Activated naive CD4-positive, alpha-beta T cell treated with anti-CD3 and anti-CD28 coated beads, Interleukin-2, amount 50 U/mL, for 72 hours (primary cell): ENCODE data around the gene DLG2. TPM values are rescaled to one million over a fixed set of nuclear protein-coding genes. Genes with fewer than 3 reads are reported as not detected.

Experiments
- ATAC-seq, 2 donors: fragments of 150-1000 bp; cut with Tn5 transposase; 2 replicates each; pipeline ENCODE4 v1.10.0; 2021; ENCODE audit warnings: mild to moderate bottlenecking in 2 of 2, moderate library complexity in 2 of 2
- DNase-seq, 2 donors: peaks; one replicate each; pipeline ENCODE4 v3.0.0; 2021 to 2022; ENCODE audit warnings: low spot score in 2 of 2
- H3K27ac Mint-ChIP-seq, 2 donors: one replicate each; pipeline ENCODE4 v1.8.0; 2022; ENCODE audit warnings: mild to moderate bottlenecking in 2 of 2, mixed read lengths in 2 of 2
- H3K36me3 Mint-ChIP-seq, 2 donors: one replicate each; pipeline ENCODE4 v1.8.0; 2022; ENCODE audit warnings: mixed read lengths in 2 of 2
- H3K9me3 Mint-ChIP-seq, 2 donors: one replicate each; pipeline ENCODE4 v1.8.0; 2022; ENCODE audit warnings: mixed read lengths in 2 of 2
- total RNA-seq, 2 donors: library from RNA; stranded (reverse); gene quantifications; one replicate each; pipeline ENCODE4 v1.2.3, GENCODE V29; 2022

The DLG2 gene
- total RNA-seq, 2 donors from 2014 or later = 4.2 to 5.4 TPM

- Mint-ChIP-seq H3K9me3 (no peaks in the 10 kb centered on the region), H3K27ac (no peak overlapping the region), H3K36me3 (no peaks in the 10 kb centered on the region)
- DNase-seq = no peak
- ATAC-seq = no peak
Observed at GRCh38 chr11:85602526-85603213, 24.5 kb downstream of the DLG2 start.

GRCh38 chr11:85599083-85599482, 28.1 kb downstream of the DLG2 start:
- no peaks in the 10 kb centered on the region for H3K9me3 Mint-ChIP-seq
- ATAC-seq (no peak), DNase-seq (no peak)
- no peak overlapping the region for H3K27ac Mint-ChIP-seq
- no peaks in the 10 kb centered on the region for H3K36me3 Mint-ChIP-seq

- no peaks in the 10 kb centered on the region for H3K36me3 Mint-ChIP-seq
- no peaks in the 10 kb centered on the region for H3K9me3 Mint-ChIP-seq
- H3K27ac Mint-ChIP-seq = no peak overlapping the region
- ATAC-seq (no peak), DNase-seq (no peak)
Observed at GRCh38 chr11:85596886-85597285, 30.3 kb downstream of the DLG2 start.

- Mint-ChIP-seq H3K36me3 (no peaks in the 10 kb centered on the region), H3K27ac (no peak overlapping the region), H3K9me3 (no peaks in the 10 kb centered on the region)
- ATAC-seq (peak; percentile 49 to 54), DNase-seq (no peak)
Observed at GRCh38 chr11:85595285-85595884, 31.8 kb downstream of the DLG2 start.

- DNase-seq (no peak), ATAC-seq (no peak)
- H3K36me3 Mint-ChIP-seq = peaks cover 12 to 19% of the 10 kb centered on the region in 2 donors
- H3K9me3 Mint-ChIP-seq = peaks cover 0 to 13% of the 10 kb centered on the region in 2 donors
- H3K27ac Mint-ChIP-seq = no peak overlapping the region
Observed at GRCh38 chr11:85590848-85591483, 36.2 kb downstream of the DLG2 start.

- Mint-ChIP-seq H3K36me3 (peaks cover 12 to 19% of the 10 kb centered on the region in 2 donors), H3K9me3 (peaks cover 0 to 13% of the 10 kb centered on the region in 2 donors), H3K27ac (no peak overlapping the region)
- DNase-seq (no peak), ATAC-seq (no peak)
Observed at GRCh38 chr11:85589373-85589772, 37.8 kb downstream of the DLG2 start.

GRCh38 chr11:85582111-85582510, 45.0 kb downstream of the DLG2 start:
- Mint-ChIP-seq H3K9me3 (peaks cover 4 to 12% of the 10 kb centered on the region in 2 donors), H3K36me3 (peaks cover 6 to 7% of the 10 kb centered on the region in 2 donors), H3K27ac (no peak overlapping the region)
- ATAC-seq = peak in 1 of 2 donors; percentile 54
- DNase-seq = no peak

GRCh38 chr11:85575388-85575787, 51.8 kb downstream of the DLG2 start:
- no peak overlapping the region for H3K27ac Mint-ChIP-seq
- no peaks in the 10 kb centered on the region for H3K36me3 Mint-ChIP-seq
- H3K9me3 Mint-ChIP-seq = peaks cover 4 to 5% of the 10 kb centered on the region in 2 donors
- ATAC-seq (no peak), DNase-seq (no peak)

GRCh38 chr11:85572056-85572455, 55.1 kb downstream of the DLG2 start:
- Mint-ChIP-seq H3K27ac (no peak overlapping the region), H3K36me3 (no peaks in the 10 kb centered on the region), H3K9me3 (no peaks in the 10 kb centered on the region)
- ATAC-seq = no peak
- no peak for DNase-seq

- Mint-ChIP-seq H3K9me3 (no peaks in the 10 kb centered on the region), H3K27ac (no peak overlapping the region), H3K36me3 (no peaks in the 10 kb centered on the region)
- ATAC-seq (peak in 1 of 2 donors; percentile 30), DNase-seq (no peak)
Observed at GRCh38 chr11:85569525-85569924, 57.6 kb downstream of the DLG2 start.

GRCh38 chr11:85558411-85558810, 68.7 kb downstream of the DLG2 start:
- Mint-ChIP-seq H3K9me3 (peaks cover 0 to 3% of the 10 kb centered on the region in 2 donors), H3K27ac (no peak overlapping the region), H3K36me3 (peaks cover 0 to 6% of the 10 kb centered on the region in 2 donors)
- ATAC-seq (no peak), DNase-seq (no peak)

GRCh38 chr11:85551881-85552280, 75.3 kb downstream of the DLG2 start:
- H3K9me3 Mint-ChIP-seq = peaks cover 0 to 7% of the 10 kb centered on the region in 2 donors
- ATAC-seq (no peak), DNase-seq (no peak)
- H3K36me3 Mint-ChIP-seq = peaks cover 0 to 6% of the 10 kb centered on the region in 2 donors
- H3K27ac Mint-ChIP-seq = no peak overlapping the region

GRCh38 chr11:85541683-85542082, 85.5 kb downstream of the DLG2 start:
- ATAC-seq (no peak), DNase-seq (no peak)
- Mint-ChIP-seq H3K27ac (no peak overlapping the region), H3K9me3 (peaks cover 4 to 6% of the 10 kb centered on the region in 2 donors), H3K36me3 (peaks cover 0 to 5% of the 10 kb centered on the region in 2 donors)

GRCh38 chr11:85540635-85541205, 86.4 kb downstream of the DLG2 start:
- Mint-ChIP-seq H3K27ac (no peak overlapping the region), H3K36me3 (peaks cover 0 to 5% of the 10 kb centered on the region in 2 donors), H3K9me3 (peaks cover 0 to under 1% of the 10 kb centered on the region in 2 donors)
- DNase-seq (no peak), ATAC-seq (no peak)

GRCh38 chr11:85540181-85540580, 87.0 kb downstream of the DLG2 start:
- Mint-ChIP-seq H3K9me3 (no peaks in the 10 kb centered on the region), H3K27ac (no peak overlapping the region), H3K36me3 (peaks cover 0 to 5% of the 10 kb centered on the region in 2 donors)
- DNase-seq (no peak), ATAC-seq (no peak)

GRCh38 chr11:85539740-85540139, 87.4 kb downstream of the DLG2 start:
- no peak for ATAC-seq
- DNase-seq = no peak
- H3K9me3 Mint-ChIP-seq = peaks cover 0 to 4% of the 10 kb centered on the region in 2 donors
- peaks cover 0 to 10% of the 10 kb centered on the region in 2 donors for H3K36me3 Mint-ChIP-seq
- H3K27ac Mint-ChIP-seq = no peak overlapping the region

- DNase-seq (no peak), ATAC-seq (no peak)
- H3K27ac Mint-ChIP-seq = no peak overlapping the region
- H3K36me3 Mint-ChIP-seq = peaks cover 0 to 12% of the 10 kb centered on the region in 2 donors
- peaks cover 0 to 5% of the 10 kb centered on the region in 2 donors for H3K9me3 Mint-ChIP-seq
Observed at GRCh38 chr11:85539029-85539689, 88.0 kb downstream of the DLG2 start.
